Smooth muscle cell (in vitro differentiated cells): ENCODE measurements around the gene DDB1. TPM values are rescaled to one million over a fixed set of nuclear protein-coding genes. Genes with fewer than 3 reads are reported as not detected.

Source experiments
- DNase-seq: peaks from one replicate; lab custom pipeline; 2025; ENCODE audit not compliant: unreplicated experiment; lab: John Stamatoyannopoulos, UW
- H2AFZ ChIP-seq: fragments of 200-600 bp; sonication (generic); 2 replicates; pipeline ENCODE4 v1.6.0; 2016; ENCODE audit warnings: antibody characterized with exemption, low read depth, mild to moderate bottlenecking
- H3F3A ChIP-seq: fragments of 200-600 bp; sonication (generic); 2 replicates; pipeline ENCODE4 v1.6.0; 2017; ENCODE audit warnings: antibody characterized with exemption, low read depth
- H3K27ac ChIP-seq: fragments of 200-600 bp; sonication (generic); 2 replicates; pipeline ENCODE4 v1.5.1; 2016; ENCODE audit warnings: low read depth, mild to moderate bottlenecking
- H3K27me3 ChIP-seq: fragments of 200-600 bp; sonication (generic); 2 replicates; pipeline ENCODE4 v1.6.1; 2016; ENCODE audit warnings: low read depth, mild to moderate bottlenecking
- H3K36me3 ChIP-seq: fragments of 200-600 bp; sonication (generic); 2 replicates; pipeline ENCODE4 v1.5.1; 2016; ENCODE audit warnings: low read depth
- H3K4me1 ChIP-seq: fragments of 200-600 bp; sonication (generic); 2 replicates; pipeline ENCODE4 v1.5.1; 2016; ENCODE audit warnings: low read depth
- H3K4me2 ChIP-seq: fragments of 200-600 bp; sonication (generic); 2 replicates; pipeline ENCODE4 v1.6.0; 2016; ENCODE audit warnings: mild to moderate bottlenecking
- H3K4me3 ChIP-seq: fragments of 200-600 bp; sonication (generic); 2 replicates; pipeline ENCODE4 v1.5.1; 2016; ENCODE audit warnings: mild to moderate bottlenecking
- H3K79me2 ChIP-seq: fragments of 200-600 bp; sonication (generic); 2 replicates; pipeline ENCODE4 v1.6.0; 2016; ENCODE audit warnings: low read depth, mild to moderate bottlenecking
- H3K9ac ChIP-seq: fragments of 200-600 bp; sonication (generic); 2 replicates; pipeline ENCODE4 v1.6.0; 2016; ENCODE audit warnings: low read depth
- H3K9me3 ChIP-seq: fragments of 200-600 bp; sonication (generic); replicated peaks from 2 replicates; pipeline ENCODE4 v1.5.1; 2016; ENCODE audit warnings: low read depth
- H4K20me1 ChIP-seq: fragments of 200-600 bp; sonication (generic); 2 replicates; pipeline ENCODE4 v1.6.0; 2016; ENCODE audit warnings: low read depth
- WGBS: methylation state at CpG from one replicate; pipeline ENCODE4 v1.1.7; 2016; ENCODE audit warnings: low lambda C conversion rate; 5-methylcytosine and 5-hydroxymethylcytosine counted together
- polyA plus RNA-seq: library from polyadenylated mRNA; unstranded; fragments of >200 nt; fragmentation: Nextera tagmentation; extraction: Ambion mirVana; gene quantifications from 2 replicates; pipeline ENCODE4 v1.2.1, GENCODE V29; 2016
- total RNA-seq: library from RNA; depleted of rRNA; stranded (reverse); fragments of >200 nt; gene quantifications from 2 replicates; pipeline ENCODE4 v1.2.3, GENCODE V29; 2014
- TF ChIP-seq, protein P1 (sequence below): fragments of 200-600 bp; sonication (generic); IDR thresholded peaks from 2 replicates; pipeline ENCODE4 v1.5.1; 2017; ENCODE audit warnings: borderline replicate concordance, mild to moderate bottlenecking, antibody characterized with exemption; ENCODE audit not compliant: insufficient read depth, poor library complexity, severe bottlenecking

The DDB1 gene
- total and polyA plus RNA-seq, 2 experiments from 2014 or later: 143 to 150 TPM

DNA sequence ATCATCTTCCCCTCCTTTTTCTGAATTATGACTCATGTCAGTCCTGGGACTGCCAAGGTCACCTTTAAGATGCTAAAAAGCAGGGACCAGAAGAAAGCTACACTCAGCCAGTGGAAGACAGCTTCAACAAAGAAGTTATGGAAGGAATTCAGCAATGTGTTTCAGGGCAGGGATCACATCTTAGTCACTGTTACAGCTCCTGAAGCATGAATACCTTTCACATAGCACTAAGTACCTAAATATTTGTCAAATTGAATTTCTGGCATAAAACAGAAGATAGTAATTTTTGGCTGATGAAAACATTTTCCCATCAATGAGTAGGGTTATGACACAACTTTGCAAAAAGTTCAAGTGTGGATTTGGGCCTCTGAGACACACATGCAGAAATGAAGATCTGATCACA, 5.2 kb downstream of the DDB1 start:
- Histone ChIP-seq H3K36me3 (peaks cover 22% of the 10 kb centered on the region), H3K9me3 (no peaks in the 10 kb centered on the region), H4K20me1 (peaks cover 92% of the 10 kb centered on the region), H3K9ac (no peak overlapping the region), H3K79me2 (peaks cover 77% of the 10 kb centered on the region), H3K27ac (no peak overlapping the region), H2AFZ (no peak overlapping the region), H3K27me3 (no peaks in the 10 kb centered on the region), H3K4me2 (no peak overlapping the region), H3K4me1 (peaks cover 12% of the 10 kb centered on the region), H3K4me3 (no peak overlapping the region), H3F3A (no peaks in the 10 kb centered on the region)
- DNase-seq: no peak
- TF ChIP-seq, protein P1, sequence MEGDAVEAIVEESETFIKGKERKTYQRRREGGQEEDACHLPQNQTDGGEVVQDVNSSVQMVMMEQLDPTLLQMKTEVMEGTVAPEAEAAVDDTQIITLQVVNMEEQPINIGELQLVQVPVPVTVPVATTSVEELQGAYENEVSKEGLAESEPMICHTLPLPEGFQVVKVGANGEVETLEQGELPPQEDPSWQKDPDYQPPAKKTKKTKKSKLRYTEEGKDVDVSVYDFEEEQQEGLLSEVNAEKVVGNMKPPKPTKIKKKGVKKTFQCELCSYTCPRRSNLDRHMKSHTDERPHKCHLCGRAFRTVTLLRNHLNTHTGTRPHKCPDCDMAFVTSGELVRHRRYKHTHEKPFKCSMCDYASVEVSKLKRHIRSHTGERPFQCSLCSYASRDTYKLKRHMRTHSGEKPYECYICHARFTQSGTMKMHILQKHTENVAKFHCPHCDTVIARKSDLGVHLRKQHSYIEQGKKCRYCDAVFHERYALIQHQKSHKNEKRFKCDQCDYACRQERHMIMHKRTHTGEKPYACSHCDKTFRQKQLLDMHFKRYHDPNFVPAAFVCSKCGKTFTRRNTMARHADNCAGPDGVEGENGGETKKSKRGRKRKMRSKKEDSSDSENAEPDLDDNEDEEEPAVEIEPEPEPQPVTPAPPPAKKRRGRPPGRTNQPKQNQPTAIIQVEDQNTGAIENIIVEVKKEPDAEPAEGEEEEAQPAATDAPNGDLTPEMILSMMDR: no peak

DNA sequence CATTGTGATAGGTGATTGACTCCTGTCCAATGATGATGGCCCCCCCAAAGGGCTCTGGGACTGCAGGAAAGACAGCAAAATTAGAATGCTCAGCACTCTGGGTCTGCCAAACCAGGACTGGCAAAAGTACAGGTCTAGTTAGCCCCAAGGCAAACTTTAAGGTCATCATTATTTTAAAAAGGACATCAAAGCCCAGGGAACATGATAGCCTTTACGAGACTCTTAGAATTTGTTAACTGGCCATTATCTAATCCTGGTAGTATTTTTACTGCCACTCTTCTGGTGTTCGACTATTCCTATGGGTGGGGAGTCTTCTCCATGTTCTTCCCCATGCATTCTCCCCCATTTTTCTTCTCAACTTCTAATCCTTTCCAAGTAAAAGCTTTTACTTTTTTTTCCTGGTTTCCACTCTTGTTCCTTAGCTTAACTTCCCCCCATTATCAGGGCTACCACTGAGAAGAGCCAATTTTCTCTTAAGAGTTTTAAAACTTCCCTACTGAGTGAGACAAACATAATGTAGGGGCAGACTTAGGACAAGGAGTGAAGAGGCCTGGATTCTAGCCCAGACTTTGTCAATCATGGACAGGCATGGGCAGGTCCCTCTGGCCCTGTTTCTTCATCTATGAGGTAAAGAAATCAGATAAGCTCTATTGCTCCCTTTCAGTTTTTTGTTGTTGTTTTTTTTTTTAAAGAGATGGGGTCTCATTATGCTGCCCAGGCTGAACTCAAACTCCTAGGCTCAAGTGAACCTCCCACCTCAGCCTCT, 7.1 kb downstream of the DDB1 start:
- no peak for DNase-seq
- no peak overlapping the region for H3K27ac ChIP-seq
- H3K4me1 ChIP-seq: no peaks in the 10 kb centered on the region
- TF ChIP-seq, protein P1: no peak
- H3K36me3 ChIP-seq: peaks cover 39% of the 10 kb centered on the region
- H3K79me2 ChIP-seq: peaks cover 65% of the 10 kb centered on the region
- no peak overlapping the region for H2AFZ ChIP-seq
- no peak overlapping the region for H3K9ac ChIP-seq
- H3K4me2 ChIP-seq: no peak overlapping the region
- 47% methylated on average over 2 of the region's 2 CpGs for WGBS
- H3K4me3 ChIP-seq: no peak overlapping the region
- H3K9me3 ChIP-seq: no peaks in the 10 kb centered on the region
- no peaks in the 10 kb centered on the region for H3K27me3 ChIP-seq
- H4K20me1 ChIP-seq: peaks cover 90% of the 10 kb centered on the region
- H3F3A ChIP-seq: no peaks in the 10 kb centered on the region

DNA sequence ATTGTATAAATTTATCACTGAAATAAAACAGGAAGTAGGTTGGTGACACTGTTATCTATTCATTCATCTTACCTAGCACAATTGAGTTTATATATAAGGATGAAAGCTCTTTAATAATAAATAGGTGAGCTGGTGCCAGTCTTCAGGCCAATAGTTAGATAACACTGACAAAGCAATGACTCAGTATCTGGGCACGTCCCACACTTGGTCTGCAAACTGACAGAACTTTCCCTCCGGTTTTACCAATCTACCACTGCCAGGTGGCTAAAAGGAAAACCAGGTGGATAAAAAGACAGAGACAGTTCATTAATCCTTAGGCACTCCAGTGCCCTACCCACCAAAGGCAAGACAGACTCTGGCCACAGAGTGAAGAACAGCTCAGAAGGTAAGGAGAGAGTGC, 17.6 kb downstream of the DDB1 start:
- Histone ChIP-seq H3K9ac (no peak overlapping the region), H3K4me1 (no peaks in the 10 kb centered on the region), H3K79me2 (peaks cover 3% of the 10 kb centered on the region), H3K4me3 (no peak overlapping the region), H3F3A (no peaks in the 10 kb centered on the region), H3K27me3 (no peaks in the 10 kb centered on the region), H4K20me1 (peaks cover 24% of the 10 kb centered on the region), H3K9me3 (no peaks in the 10 kb centered on the region), H3K27ac (no peak overlapping the region), H3K4me2 (no peak overlapping the region), H3K36me3 (peaks cover 44% of the 10 kb centered on the region), H2AFZ (no peak overlapping the region)
- WGBS: 89% methylated on average over 2 of the region's 2 CpGs
- TF ChIP-seq, protein P1: no peak
- DNase-seq: no peak

DNA sequence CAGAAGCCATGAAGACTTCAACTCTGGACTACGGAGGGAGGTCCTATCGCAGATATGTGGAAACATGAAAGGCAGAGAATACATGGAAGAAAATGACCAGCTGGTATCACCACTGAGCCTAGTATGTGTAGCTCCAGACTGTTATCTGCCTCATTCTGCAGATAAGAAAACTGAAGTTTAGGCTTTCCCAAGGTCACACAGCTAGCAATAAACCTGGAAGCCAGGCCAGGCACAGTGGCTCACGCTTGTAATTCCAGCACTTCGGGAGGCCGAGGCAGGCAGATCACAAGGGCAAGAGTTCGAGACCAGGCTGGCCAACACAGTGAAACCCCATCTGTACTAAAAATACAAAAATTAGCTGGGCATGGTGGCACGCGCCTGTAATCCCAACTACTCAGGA, 22.2 kb downstream of the DDB1 start:
- no peak overlapping the region for H3K4me2 ChIP-seq

More for the DNA sequence above, 22.2 kb downstream of the DDB1 start:
- Histone ChIP-seq H3K4me3 (no peak overlapping the region), H3K4me1 (no peaks in the 10 kb centered on the region), H4K20me1 (peaks cover 40% of the 10 kb centered on the region), H3K9ac (no peak overlapping the region), H2AFZ (no peak overlapping the region), H3K9me3 (no peaks in the 10 kb centered on the region), H3K79me2 (no peaks in the 10 kb centered on the region), H3F3A (no peaks in the 10 kb centered on the region), H3K27me3 (no peaks in the 10 kb centered on the region), H3K36me3 (peaks cover 33% of the 10 kb centered on the region), H3K27ac (no peak overlapping the region)
- 95% methylated on average over 8 of the region's 8 CpGs for WGBS
- no peak for DNase-seq
- TF ChIP-seq, protein P1: no peak
